SK-N-SH (cell line): ENCODE data around the gene RPS6KB2. TPM values are rescaled to one million over a fixed set of nuclear protein-coding genes. Genes with fewer than 3 reads are reported as not detected.
A peak's percentile ranks its signal among the peaks of the same experiment; 100 is the strongest.

Source experiments
- CTCF ChIA-PET: fragments of 300-600, 350-600 bp; formaldehyde crosslinking; extraction: SDS; loops from one replicate; lab custom pipeline; 2021; lab: Yijun Ruan, JAX
- POLR2A ChIA-PET: fragments of 350-600 bp; sonication (Branson Sonifier 250); formaldehyde crosslinking; extraction: SDS; loops from one replicate; lab custom pipeline; 2020; ENCODE audit warnings: antibody characterized with exemption, inconsistent platforms; lab: Yijun Ruan, JAX
- DNase-seq: peaks from one replicate; pipeline ENCODE4 v3.0.0; 2012
- H2AFZ ChIP-seq: fragments of 200-600 bp; sonication (generic); 2 replicates; pipeline ENCODE4 v1.8.1; 2016; ENCODE audit warnings: antibody characterized with exemption, mild to moderate bottlenecking, low read depth
- H3F3A ChIP-seq: fragments of 200-600 bp; sonication (generic); replicated peaks from 2 replicates; pipeline ENCODE3; 2016; ENCODE audit warnings: antibody characterized with exemption, mild to moderate bottlenecking; ENCODE audit not compliant: insufficient read depth
- H3K27ac ChIP-seq, 2 experiments: fragments of 200-500 bp in 1 of 2; fragments of 200-600 bp in 1 of 2; sonication (Bioruptor generic) in 1 of 2; sonication (generic), shearing (Covaris generic) in 1 of 2; 2 replicates each; pipeline versions ENCODE4 v1.5.1 to v1.6.1; 2014 to 2016; ENCODE audit warnings: low read depth in 2 of 2, inconsistent platforms in 1 of 2, low read length in 1 of 2, mild to moderate bottlenecking in 1 of 2, mixed read lengths in 1 of 2
- H3K27me3 ChIP-seq: fragments of 200-600 bp; sonication (generic), shearing (Covaris generic); 2 replicates; pipeline ENCODE4 v1.6.1; 2016; ENCODE audit warnings: mixed run types; ENCODE audit not compliant: insufficient read depth
- H3K36me3 ChIP-seq, 2 experiments: fragments of 200-500 bp in 1 of 2; fragments of 200-600 bp in 1 of 2; sonication (Bioruptor generic) in 1 of 2; sonication (generic) in 1 of 2; replicated peaks in 1 of 2; 2 replicates each; pipeline versions ENCODE3 to v1.5.1; 2014 to 2016; ENCODE audit warnings: low read length in 1 of 2, mild to moderate bottlenecking in 1 of 2; ENCODE audit not compliant: insufficient read depth in 2 of 2, control insufficient read depth in 1 of 2
- H3K4me1 ChIP-seq, 2 experiments: fragments of 200-500 bp in 1 of 2; fragments of 200-600 bp in 1 of 2; sonication (Bioruptor generic) in 1 of 2; sonication (generic), shearing (Covaris generic) in 1 of 2; 2 replicates each; pipeline versions ENCODE4 v1.5.1 to v1.6.1; 2014 to 2016; ENCODE audit warnings: low read depth in 1 of 2, low read length in 1 of 2, mixed run types in 1 of 2; ENCODE audit not compliant: insufficient read depth in 2 of 2, control insufficient read depth in 1 of 2
- H3K4me2 ChIP-seq: fragments of 200-600 bp; sonication (generic), shearing (Covaris generic); 2 replicates; pipeline ENCODE4 v1.6.1; 2017; ENCODE audit warnings: mixed run types
- H3K4me3 ChIP-seq, 2 experiments: fragments of 200-500 bp in 1 of 2; fragments of 200-600 bp in 1 of 2; sonication (Bioruptor generic) in 1 of 2; sonication (generic), shearing (Covaris generic) in 1 of 2; 2 replicates each; pipeline versions ENCODE4 v1.5.1 to v1.8.1; 2014 to 2016; ENCODE audit warnings: low read depth in 2 of 2, inconsistent platforms in 1 of 2, low read length in 1 of 2, mild to moderate bottlenecking in 1 of 2, mixed read lengths in 1 of 2, moderate library complexity in 1 of 2
- H3K79me2 ChIP-seq: fragments of 200-600 bp; sonication (generic); 2 replicates; pipeline ENCODE4 v1.8.1; 2017; ENCODE audit warnings: mild to moderate bottlenecking; ENCODE audit not compliant: insufficient read depth
- H3K9ac ChIP-seq: fragments of 200-600 bp; sonication (generic); 2 replicates; pipeline ENCODE4 v1.6.1; 2017; ENCODE audit warnings: mixed run types
- H3K9me2 ChIP-seq: fragments of 200-600 bp; sonication (generic); 2 replicates; pipeline ENCODE4 v1.6.1; 2017; ENCODE audit warnings: mixed run types
- H3K9me3 ChIP-seq: fragments of 200-600 bp; sonication (generic); 2 replicates; pipeline ENCODE4 v1.6.1; 2017; ENCODE audit warnings: mixed run types, mild to moderate bottlenecking, moderate library complexity
- H4K20me1 ChIP-seq: fragments of 200-600 bp; sonication (generic); 2 replicates; pipeline ENCODE4 v1.6.1; 2017; ENCODE audit warnings: mild to moderate bottlenecking, mixed run types; ENCODE audit not compliant: insufficient read depth
- CHD2 ChIP-seq: fragments of 150-350 bp; IDR thresholded peaks from 2 replicates; pipeline ENCODE4 v1.6.1; 2018; ENCODE audit warnings: low read length; ENCODE audit not compliant: partially characterized antibody
- EZH2phosphoT487 ChIP-seq: fragments of 200-600 bp; sonication (generic); IDR thresholded peaks from 2 replicates; pipeline ENCODE4 v1.6.1; 2017; ENCODE audit warnings: low read depth, mixed run types, mild to moderate bottlenecking, antibody characterized with exemption, moderate library complexity, borderline replicate concordance
- FOSL2 ChIP-seq: IDR thresholded peaks from 2 replicates; pipeline ENCODE4 v1.4.0; 2012; ENCODE audit warnings: low read depth, mild to moderate bottlenecking, moderate library complexity, borderline replicate concordance
- FOXJ3 ChIP-seq: sonication (generic); formaldehyde crosslinking; IDR thresholded peaks from 2 replicates; pipeline ENCODE4 v1.5.1; 2020; ENCODE audit warnings: mild to moderate bottlenecking, missing genetic modification reagents
- FOXM1 ChIP-seq: IDR thresholded peaks from 2 replicates; pipeline ENCODE4 v1.4.0; 2012; ENCODE audit warnings: low read depth, mild to moderate bottlenecking
- GABPA ChIP-seq: IDR thresholded peaks from 2 replicates; pipeline ENCODE4 v1.4.0; 2012; ENCODE audit warnings: low read depth, mild to moderate bottlenecking
- GATA2 ChIP-seq: sonication (generic); formaldehyde crosslinking; IDR thresholded peaks from 2 replicates; pipeline ENCODE4 v1.5.0; 2020; ENCODE audit warnings: mild to moderate bottlenecking, missing genetic modification reagents
- MAX ChIP-seq: IDR thresholded peaks from 2 replicates; pipeline ENCODE4 v1.4.0; 2012; ENCODE audit warnings: low read depth
- NFIC ChIP-seq: IDR thresholded peaks from 2 replicates; pipeline ENCODE4 v1.4.0; 2012; ENCODE audit warnings: borderline replicate concordance
- NRF1 ChIP-seq: IDR thresholded peaks from 2 replicates; pipeline ENCODE4 v1.6.1; 2012; ENCODE audit warnings: low read depth, mild to moderate bottlenecking, low read length
- PBX3 ChIP-seq: IDR thresholded peaks from 2 replicates; pipeline ENCODE4; 2012
- POLR2AphosphoS5 ChIP-seq: IDR thresholded peaks from 2 replicates; pipeline ENCODE4 v1.6.1; 2012; ENCODE audit warnings: low read depth, low read length
- RAD21 ChIP-seq: IDR thresholded peaks from 2 replicates; pipeline ENCODE4 v1.6.1; 2012; ENCODE audit warnings: mild to moderate bottlenecking, low read length
- REST ChIP-seq: IDR thresholded peaks from 2 replicates; pipeline ENCODE4 v1.6.1; 2012; ENCODE audit warnings: mild to moderate bottlenecking, low read depth, low read length, moderate library complexity
- RFX5 ChIP-seq: IDR thresholded peaks from 2 replicates; pipeline ENCODE4 v1.6.1; 2012; ENCODE audit warnings: mild to moderate bottlenecking, improper control_type of control experiment, low read length
- RXRA ChIP-seq: IDR thresholded peaks from 2 replicates; pipeline ENCODE4 v1.4.0; 2012; ENCODE audit warnings: low read depth, mild to moderate bottlenecking, borderline replicate concordance
- TEAD4 ChIP-seq: IDR thresholded peaks from 2 replicates; pipeline ENCODE4 v1.4.0; 2012; ENCODE audit warnings: mild to moderate bottlenecking, borderline replicate concordance; ENCODE audit not compliant: insufficient read depth
- WGBS: methylation state at CpG from one replicate; pipeline ENCODE4 v1.1.6; 2017; ENCODE audit warnings: low lambda C conversion rate; 5-methylcytosine and 5-hydroxymethylcytosine counted together
- polyA plus RNA-seq, 3 experiments: library from polyadenylated mRNA; depleted of rRNA; stranded (reverse); fragments of >200 nt; gene quantifications; 2 replicates each; pipeline ENCODE4 v1.2.3, GENCODE V29; 2012

Gene RPS6KB2
- polyA plus RNA-seq, 1 of the 3 experiments (the other 2 are of a cell fraction): 52.0 TPM

- TF ChIP-seq CHD2 (no peak), NFIC (no peak), TEAD4 (no peak), REST (no peak), FOXJ3 (CRISPR knock-in tag) (no peak), RXRA (no peak), NRF1 (peak; percentile 91), FOXM1 (no peak), GATA2 (no peak)
These were observed 54.8 kb downstream of the RPS6KB2 start, which contains the start of gene AIP (continued) for GRCh38 chr11:67482827-67483798.

GRCh38 chr11:67483831-67484665 is 55.8 kb downstream of the RPS6KB2 start:
- Histone ChIP-seq H3K4me1 (peaks cover 6 to 17% of the 10 kb centered on the region in 2 experiments; a peak in 3 of 4 replicates), H3K27me3 (no peaks in the 10 kb centered on the region), H2AFZ (no peak overlapping the region), H3K4me3 (peak overlapping the region; percentile 54 to 62; a peak in 3 of 4 replicates), H3K9ac (no peak overlapping the region), H3K27ac (no peak overlapping the region), H3F3A (peaks cover 7% of the 10 kb centered on the region), H3K9me3 (no peaks in the 10 kb centered on the region), H3K9me2 (no peaks in the 10 kb centered on the region), H3K36me3 (peaks cover 0 to 7% of the 10 kb centered on the region in 2 experiments), H3K4me2 (peak overlapping the region; percentile 79), H4K20me1 (no peaks in the 10 kb centered on the region), H3K79me2 (peaks cover 25% of the 10 kb centered on the region)
- WGBS: 92% methylated on average over 16 of the region's 16 CpGs
- no peak for DNase-seq
- CTCF ChIA-PET: no interaction called here
- POLR2A ChIA-PET: interaction anchor here (1.4 kb wide), 1 partner anchor 15 kb away, joined by 6 read pairs; the partner anchor contains the start of gene TMEM134
- TF ChIP-seq RXRA: no peak
- TF ChIP-seq RFX5: no peak
- TF ChIP-seq PBX3: no peak
- TF ChIP-seq FOXJ3 (CRISPR knock-in tag): no peak
- no peak for TF ChIP-seq GABPA
- TF ChIP-seq EZH2phosphoT487: no peak
- TF ChIP-seq NRF1: no peak
- TF ChIP-seq NFIC: no peak
- no peak for TF ChIP-seq REST
- no peak for TF ChIP-seq RAD21
- TF ChIP-seq POLR2AphosphoS5: no peak
- no peak for TF ChIP-seq MAX
- no peak for TF ChIP-seq FOSL2
